GM10266 (cell line): ENCODE measurements around the gene LIMS1.

Experiments used
- DNase-seq: peaks from one replicate; pipeline ENCODE4 v3.0.0; 2012; ENCODE audit errors: extremely low spot score
- CTCF ChIP-seq: IDR thresholded peaks from 2 replicates; pipeline ENCODE4 v1.5.1; 2012; ENCODE audit warnings: mild to moderate bottlenecking, low read depth; ENCODE audit not compliant: control insufficient read depth, insufficient read depth; ENCODE audit errors: missing control alignments

The LIMS1 gene

GRCh38 chr2:108614043-108614545, 79.8 kb downstream of the LIMS1 start:
- DNase-seq = no peak
- TF ChIP-seq CTCF = no peak

- TF ChIP-seq CTCF = no peak
Measured at GRCh38 chr2:108614659-108615058, 80.4 kb downstream of the LIMS1 start.

GRCh38 chr2:108615480-108616090, 81.3 kb downstream of the LIMS1 start:
- no peak for DNase-seq
- no peak for TF ChIP-seq CTCF

More at GRCh38 chr2:108614659-108615058, 80.4 kb downstream of the LIMS1 start:
- no peak for DNase-seq

GRCh38 chr2:108616318-108616717, 82.0 kb downstream of the LIMS1 start:
- no peak for DNase-seq
- TF ChIP-seq CTCF = no peak

GRCh38 chr2:108616751-108617161, 82.5 kb downstream of the LIMS1 start:
- TF ChIP-seq CTCF = no peak
- DNase-seq = no peak

GRCh38 chr2:108617617-108618016, 83.3 kb downstream of the LIMS1 start:
- TF ChIP-seq CTCF = no peak
- no peak for DNase-seq

- DNase-seq = no peak
- TF ChIP-seq CTCF = no peak
Measured at GRCh38 chr2:108619925-108620620, 85.8 kb downstream of the LIMS1 start.
